ENCODE measurements around the gene CTSE. TPM values are rescaled to one million over a fixed set of nuclear protein-coding genes. Genes with fewer than 3 reads are reported as not detected.

Gene CTSE
- total RNA-seq, 1 experiment from 2014 or later = 0.39 TPM

GRCh38 chr1:206004826-206005225, 18.9 kb downstream of the CTSE start:
- no peaks in the 10 kb centered on the region for H3K36me3 ChIP-seq (ENCODE audit: insufficient read depth, low read length, poor library complexity, severe bottlenecking)
- POLR2A ChIA-PET (ENCODE audit: low non-redundant PET) = no interaction called here
- peak; percentile 19 for DNase-seq (ENCODE audit: low spot score)

DNA sequence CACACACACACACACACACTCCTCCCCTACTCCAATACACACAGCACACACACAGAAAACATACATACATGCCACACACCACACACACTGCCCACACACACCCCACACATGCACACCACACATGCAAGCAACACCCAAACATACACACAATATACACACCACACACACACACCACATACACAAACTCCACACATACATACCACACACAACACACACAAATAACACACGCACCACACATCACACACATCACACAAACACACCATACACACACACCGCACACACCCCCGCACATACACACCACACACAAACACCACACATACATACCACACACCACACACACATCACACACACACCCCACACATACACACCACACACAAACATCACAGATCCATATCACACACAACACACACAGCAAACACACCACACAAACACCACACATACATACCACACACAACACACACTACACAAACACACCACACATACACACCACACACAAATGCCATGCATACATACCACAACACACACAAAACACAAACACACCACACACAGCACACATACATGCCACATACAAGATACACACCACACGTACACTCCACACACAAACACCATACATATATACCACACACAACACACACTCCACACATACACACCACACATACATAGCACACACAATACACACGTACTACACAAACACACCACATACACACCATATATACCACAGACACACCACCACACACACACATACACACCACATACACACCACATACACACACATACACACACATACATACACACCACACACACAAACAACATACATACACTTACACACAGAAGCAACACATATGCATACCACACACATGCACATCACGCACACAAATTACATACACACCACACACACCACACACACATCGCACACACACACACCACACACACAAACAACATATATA, 19.6 kb downstream of the CTSE start:
- Histone ChIP-seq H3K4me3 (ENCODE audit: low read depth, low read length, poor library complexity, severe bottlenecking) (no peak overlapping the region), H3K27ac (ENCODE audit: low read depth, low read length, poor library complexity, severe bottlenecking) (no peak overlapping the region), H3K27me3 (replicated peaks; ENCODE audit: insufficient read depth, low read depth, low read length, poor library complexity) (no peaks in the 10 kb centered on the region), H3K4me1 (ENCODE audit: insufficient read depth, low read length, poor library complexity, severe bottlenecking) (peaks cover 4% of the 10 kb centered on the region), H3K36me3 (ENCODE audit: insufficient read depth, low read length, poor library complexity, severe bottlenecking) (no peaks in the 10 kb centered on the region), H3K9me3 (ENCODE audit: low read depth, low read length, poor library complexity, severe bottlenecking) (no peaks in the 10 kb centered on the region)
- CTCF ChIA-PET = no interaction called here
- POLR2A ChIA-PET (ENCODE audit: low non-redundant PET) = no interaction called here
- no peak for DNase-seq (ENCODE audit: low spot score)
- no TSS peak for BruUV-seq (replicated peaks)
- TF ChIP-seq EZH2 (IDR thresholded peaks at IDR 0.05; ENCODE audit: borderline replicate concordance, low read depth, low read length, poor library complexity, severe bottlenecking) (no peak), CTCF (conservative IDR thresholded peaks at IDR 0.05; ENCODE audit: low read depth, low read length) (no peak)
- intact Hi-C loops (cut with micrococcal nuclease; ENCODE audit: unreplicated experiment) = no loop called here

More at GRCh38 chr1:206004826-206005225, 18.9 kb downstream of the CTSE start:
- Histone ChIP-seq H3K9me3 (ENCODE audit: low read depth, low read length, poor library complexity, severe bottlenecking) (no peaks in the 10 kb centered on the region), H3K4me3 (ENCODE audit: low read depth, low read length, poor library complexity, severe bottlenecking) (no peak overlapping the region), H3K27me3 (replicated peaks; ENCODE audit: insufficient read depth, low read depth, low read length, poor library complexity) (no peaks in the 10 kb centered on the region), H3K4me1 (ENCODE audit: insufficient read depth, low read length, poor library complexity, severe bottlenecking) (peaks cover 4% of the 10 kb centered on the region), H3K27ac (ENCODE audit: low read depth, low read length, poor library complexity, severe bottlenecking) (no peak overlapping the region)
- CTCF ChIA-PET = no interaction called here
- TF ChIP-seq CTCF (conservative IDR thresholded peaks at IDR 0.05; ENCODE audit: low read depth, low read length) (no peak), EZH2 (IDR thresholded peaks at IDR 0.05; ENCODE audit: borderline replicate concordance, low read depth, low read length, poor library complexity, severe bottlenecking) (no peak)
- intact Hi-C loops (cut with micrococcal nuclease; ENCODE audit: unreplicated experiment) = no loop called here
- BruUV-seq (replicated peaks) = no TSS peak

DNA sequence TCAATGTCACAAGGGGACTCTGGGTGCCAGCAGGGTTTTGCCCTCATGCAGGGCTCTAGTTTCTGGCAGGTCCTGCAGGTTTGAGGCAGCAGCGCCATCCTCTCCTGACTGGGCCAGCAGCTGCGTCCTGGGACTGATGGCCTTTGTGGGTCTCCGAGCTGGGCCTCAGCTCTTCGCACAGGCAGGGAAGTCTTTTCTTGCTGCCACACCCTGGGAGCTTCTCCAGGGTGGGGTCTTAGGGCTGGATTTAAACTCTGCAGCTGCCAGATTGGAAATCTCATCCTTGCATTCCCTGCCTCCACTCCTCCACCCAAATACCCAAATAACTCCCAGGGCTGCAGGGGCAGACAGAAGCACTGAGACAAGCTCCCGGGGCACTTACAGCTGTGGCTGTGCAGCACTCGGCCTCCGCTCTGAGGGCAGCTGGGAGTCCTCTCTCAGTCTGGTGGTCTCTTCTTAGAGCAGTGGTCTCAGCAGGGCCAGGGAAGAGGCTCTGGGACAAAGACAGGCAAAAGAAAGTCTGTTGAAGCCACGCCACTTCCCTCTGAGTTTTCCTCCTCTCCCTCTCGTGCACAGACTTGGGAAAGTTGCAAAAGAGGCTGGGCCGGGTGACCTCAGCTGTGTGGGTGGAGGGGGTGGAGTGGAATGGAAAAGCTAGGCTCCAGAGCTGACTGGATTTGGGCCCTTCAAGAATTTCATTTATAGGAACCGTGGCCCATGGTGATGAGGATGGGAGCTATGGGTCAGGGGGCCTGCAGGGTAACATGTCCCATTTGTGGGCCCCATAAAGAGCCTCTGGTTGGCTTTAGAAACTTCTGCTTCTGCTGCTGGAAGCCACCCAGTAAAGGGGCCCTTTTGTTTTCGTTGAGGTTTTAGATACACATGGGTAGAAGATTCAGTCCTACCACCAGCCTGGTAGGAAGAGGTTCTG, 20.6 kb downstream of the CTSE start, which contains the start of gene RAB7B:
RAB7B (minus strand) TSS at position 525 of the 931 bp plus-strand sequence. CDS start 9,260 bp downstream, outside the sequence.
- CTCF ChIA-PET = no interaction called here
- Histone ChIP-seq H3K4me1 (ENCODE audit: insufficient read depth, low read length, poor library complexity, severe bottlenecking) (peaks cover 4% of the 10 kb centered on the region), H3K27ac (ENCODE audit: low read depth, low read length, poor library complexity, severe bottlenecking) (no peak within 1 kb of the TSS), H3K36me3 (ENCODE audit: insufficient read depth, low read length, poor library complexity, severe bottlenecking) (no peaks in the 10 kb centered on the region), H3K9me3 (ENCODE audit: low read depth, low read length, poor library complexity, severe bottlenecking) (no peaks in the 10 kb centered on the region), H3K4me3 (ENCODE audit: low read depth, low read length, poor library complexity, severe bottlenecking) (no peak within 1 kb of the TSS), H3K27me3 (replicated peaks; ENCODE audit: insufficient read depth, low read depth, low read length, poor library complexity) (no peaks in the 10 kb centered on the region)
- intact Hi-C loops (cut with micrococcal nuclease; ENCODE audit: unreplicated experiment) = no loop called here
- POLR2A ChIA-PET (ENCODE audit: low non-redundant PET) = no interaction called here
- DNase-seq (ENCODE audit: low spot score) = peak; percentile 32
- TF ChIP-seq CTCF (conservative IDR thresholded peaks at IDR 0.05; ENCODE audit: low read depth, low read length) (no peak), EZH2 (IDR thresholded peaks at IDR 0.05; ENCODE audit: borderline replicate concordance, low read depth, low read length, poor library complexity, severe bottlenecking) (no peak)
- no TSS peak for BruUV-seq (replicated peaks)

All from A673 (cell line).